ENCODE results near the gene GMPS. TPM values are rescaled to one million over a fixed set of nuclear protein-coding genes. Genes with fewer than 3 reads are reported as not detected.

Gene GMPS
- total RNA-seq, 4 donors from 2014 or later, result 21.4 to 27.4 (median 27.2) TPM

- no peak overlapping the region for H3K4me3 ChIP-seq
These were observed 49.3 kb downstream of the GMPS start for GRCh38 chr3:155919728-155920127.

GRCh38 chr3:155921486-155921885, 51.0 kb downstream of the GMPS start:
- Histone ChIP-seq H3K4me3 (no peak overlapping the region), H3K36me3 (peaks cover 26 to 74% (median 55%) of the 10 kb centered on the region in 4 donors), H3K27ac (replicated peaks in 1 of 4) (no peak overlapping the region), H3K4me1 (peaks cover 0 to 7% (median 2%) of the 10 kb centered on the region in 4 donors), H3K27me3 (no peaks in the 10 kb centered on the region), H3K9me3 (no peaks in the 10 kb centered on the region)
- DNase-seq (ENCODE audit: extremely low spot score), result no peak
- TF ChIP-seq POLR2A (IDR thresholded peaks at IDR 0.05; ENCODE audit: low read depth) (no peak), POLR2AphosphoS5 (IDR thresholded peaks at IDR 0.05) (no peak), EP300 (IDR thresholded peaks at IDR 0.05) (no peak)
- TF ChIP-seq, protein P1, sequence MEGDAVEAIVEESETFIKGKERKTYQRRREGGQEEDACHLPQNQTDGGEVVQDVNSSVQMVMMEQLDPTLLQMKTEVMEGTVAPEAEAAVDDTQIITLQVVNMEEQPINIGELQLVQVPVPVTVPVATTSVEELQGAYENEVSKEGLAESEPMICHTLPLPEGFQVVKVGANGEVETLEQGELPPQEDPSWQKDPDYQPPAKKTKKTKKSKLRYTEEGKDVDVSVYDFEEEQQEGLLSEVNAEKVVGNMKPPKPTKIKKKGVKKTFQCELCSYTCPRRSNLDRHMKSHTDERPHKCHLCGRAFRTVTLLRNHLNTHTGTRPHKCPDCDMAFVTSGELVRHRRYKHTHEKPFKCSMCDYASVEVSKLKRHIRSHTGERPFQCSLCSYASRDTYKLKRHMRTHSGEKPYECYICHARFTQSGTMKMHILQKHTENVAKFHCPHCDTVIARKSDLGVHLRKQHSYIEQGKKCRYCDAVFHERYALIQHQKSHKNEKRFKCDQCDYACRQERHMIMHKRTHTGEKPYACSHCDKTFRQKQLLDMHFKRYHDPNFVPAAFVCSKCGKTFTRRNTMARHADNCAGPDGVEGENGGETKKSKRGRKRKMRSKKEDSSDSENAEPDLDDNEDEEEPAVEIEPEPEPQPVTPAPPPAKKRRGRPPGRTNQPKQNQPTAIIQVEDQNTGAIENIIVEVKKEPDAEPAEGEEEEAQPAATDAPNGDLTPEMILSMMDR (IDR thresholded peaks at IDR 0.05), result no peak
- intact Hi-C loops (cut with DNase I), result no loop called here
- 91% methylated on average over 2 of the region's 2 CpGs for WGBS

More at GRCh38 chr3:155919728-155920127, 49.3 kb downstream of the GMPS start:
- no peak overlapping the region for H3K27ac ChIP-seq (replicated peaks in 1 of 4)
- no peak for TF ChIP-seq POLR2A (IDR thresholded peaks at IDR 0.05; ENCODE audit: low read depth)
- TF ChIP-seq EP300 (IDR thresholded peaks at IDR 0.05), result no peak
- TF ChIP-seq, protein P1 (IDR thresholded peaks at IDR 0.05), result no peak
- no peak for TF ChIP-seq POLR2AphosphoS5 (IDR thresholded peaks at IDR 0.05)
- H3K9me3 ChIP-seq, result no peaks in the 10 kb centered on the region
- H3K4me1 ChIP-seq, result peaks cover 0 to 7% (median 2%) of the 10 kb centered on the region in 4 donors
- H3K27me3 ChIP-seq, result no peaks in the 10 kb centered on the region
- DNase-seq (ENCODE audit: extremely low spot score), result no peak
- H3K36me3 ChIP-seq, result peaks cover 31 to 75% (median 57%) of the 10 kb centered on the region in 4 donors
- intact Hi-C loops (cut with DNase I), result no loop called here

GRCh38 chr3:155934230-155934629, 63.8 kb downstream of the GMPS start:
- Histone ChIP-seq H3K27me3 (no peaks in the 10 kb centered on the region), H3K4me1 (peaks cover 0 to 6% (median 0%) of the 10 kb centered on the region in 4 donors), H3K27ac (replicated peaks in 1 of 4) (no peak overlapping the region), H3K4me3 (no peak overlapping the region), H3K9me3 (no peaks in the 10 kb centered on the region), H3K36me3 (peaks cover 22 to 67% (median 47%) of the 10 kb centered on the region in 4 donors)
- no peak for DNase-seq (ENCODE audit: extremely low spot score)
- no peak for TF ChIP-seq EP300 (IDR thresholded peaks at IDR 0.05)
- TF ChIP-seq, protein P1 (IDR thresholded peaks at IDR 0.05), result no peak
- no peak for TF ChIP-seq POLR2AphosphoS5 (IDR thresholded peaks at IDR 0.05)
- no peak for TF ChIP-seq POLR2A (IDR thresholded peaks at IDR 0.05; ENCODE audit: low read depth)
- intact Hi-C loops (cut with DNase I), result no loop called here
- 62% methylated on average over 2 of the region's 2 CpGs for WGBS

- no peak for DNase-seq (ENCODE audit: extremely low spot score)
- peaks cover 0 to 6% (median 0%) of the 10 kb centered on the region in 4 donors for H3K4me1 ChIP-seq
- intact Hi-C loops (cut with DNase I), result no loop called here
- H3K9me3 ChIP-seq, result no peaks in the 10 kb centered on the region
- 35% methylated on average over 2 of the region's 2 CpGs for WGBS
- H3K36me3 ChIP-seq, result peaks cover 22 to 65% (median 41%) of the 10 kb centered on the region in 4 donors
- TF ChIP-seq, protein P1 (IDR thresholded peaks at IDR 0.05), result no peak
- no peak for TF ChIP-seq EP300 (IDR thresholded peaks at IDR 0.05)
- TF ChIP-seq POLR2A (IDR thresholded peaks at IDR 0.05; ENCODE audit: low read depth), result no peak
- no peak for TF ChIP-seq POLR2AphosphoS5 (IDR thresholded peaks at IDR 0.05)
- H3K4me3 ChIP-seq, result no peak overlapping the region
- no peak overlapping the region for H3K27ac ChIP-seq (replicated peaks in 1 of 4)
- H3K27me3 ChIP-seq, result no peaks in the 10 kb centered on the region
These were observed 68.0 kb downstream of the GMPS start for GRCh38 chr3:155938409-155938808.

DNA sequence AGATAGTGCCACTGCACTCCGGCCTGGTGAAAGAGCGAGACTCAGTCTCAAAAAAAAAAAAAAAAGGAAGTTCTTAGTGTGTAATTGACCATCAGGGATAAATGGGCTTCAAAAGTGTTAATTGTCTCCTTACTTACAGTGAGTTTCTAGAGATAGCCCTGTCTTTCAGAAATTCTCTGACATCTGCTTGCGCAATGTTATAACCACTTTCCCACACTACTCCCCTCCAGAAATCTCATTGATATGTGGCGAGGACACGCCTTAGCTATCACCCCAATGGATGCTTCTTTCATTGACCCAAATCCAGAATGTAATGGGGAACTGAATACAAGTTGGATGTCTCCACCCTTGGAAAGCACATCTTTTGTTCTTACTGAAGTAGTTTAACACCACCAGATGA, 70.9 kb downstream of the GMPS start:
- Histone ChIP-seq H3K27me3 (no peaks in the 10 kb centered on the region), H3K9me3 (no peaks in the 10 kb centered on the region), H3K4me3 (no peak overlapping the region), H3K4me1 (no peaks in the 10 kb centered on the region), H3K27ac (replicated peaks in 1 of 4) (no peak overlapping the region), H3K36me3 (peaks cover 11 to 42% (median 22%) of the 10 kb centered on the region in 4 donors)
- TF ChIP-seq POLR2AphosphoS5 (IDR thresholded peaks at IDR 0.05) (no peak), POLR2A (IDR thresholded peaks at IDR 0.05; ENCODE audit: low read depth) (no peak), EP300 (IDR thresholded peaks at IDR 0.05) (no peak)
- TF ChIP-seq, protein P1 (IDR thresholded peaks at IDR 0.05), result no peak
- over 99% methylated on average over 5 of the region's 5 CpGs for WGBS
- no peak for DNase-seq (ENCODE audit: extremely low spot score)
- intact Hi-C loops (cut with DNase I), result no loop called here

Measured in esophagus muscularis mucosa (tissue), 4 donors.